ENCODE results near the gene ZNF536.

- TF ChIP-seq CTCF (IDR thresholded peaks at IDR 0.05), result no peak
- TF ChIP-seq POLR2A (IDR thresholded peaks at IDR 0.05), result no peak
- TF ChIP-seq POLR2AphosphoS5 (IDR thresholded peaks at IDR 0.05), result no peak
Observed at GRCh38 chr19:30390356-30390988, 18.3 kb downstream of the ZNF536 start.

Measured in sigmoid colon (tissue), 4 donors.